NT2/D1 (cell line): ENCODE measurements around the gene ZDHHC22.

ENCODE experiments used
- DNase-seq: peaks from one replicate; pipeline ENCODE4 v3.0.0-alpha.2; 2011; ENCODE audit warnings: low read depth, low spot score
- H3K27me3 ChIP-seq: 2 replicates; pipeline ENCODE4 v1.6.0; 2011; ENCODE audit warnings: mild to moderate bottlenecking; ENCODE audit not compliant: insufficient read length, insufficient read depth
- H3K36me3 ChIP-seq: 2 replicates; pipeline ENCODE4 v1.6.1; 2011; ENCODE audit warnings: mild to moderate bottlenecking, low read length, mixed read lengths; ENCODE audit not compliant: insufficient read depth, insufficient read length
- H3K4me1 ChIP-seq: 2 replicates; pipeline ENCODE4 v1.5.1; 2011; ENCODE audit not compliant: insufficient read depth, insufficient read length
- H3K4me3 ChIP-seq: 2 replicates; pipeline ENCODE4 v1.5.1; 2011; ENCODE audit warnings: low read depth; ENCODE audit not compliant: insufficient read length
- H3K9ac ChIP-seq: 2 replicates; pipeline ENCODE4 v1.6.0; 2011; ENCODE audit warnings: low read depth; ENCODE audit not compliant: insufficient read length
- H3K9me3 ChIP-seq: 2 replicates; pipeline ENCODE4 v1.5.1; 2011; ENCODE audit warnings: mild to moderate bottlenecking, low read length; ENCODE audit not compliant: insufficient read depth
- SUZ12 ChIP-seq: IDR thresholded peaks from 2 replicates; pipeline ENCODE4 v1.6.1; 2011; ENCODE audit not compliant: insufficient read length, insufficient read depth; ENCODE audit errors: extremely low read depth
- YY1 ChIP-seq: IDR thresholded peaks from 2 replicates; pipeline ENCODE4 v1.6.1; 2011; ENCODE audit not compliant: insufficient read length, insufficient read depth
- ZNF274 ChIP-seq: IDR thresholded peaks from 2 replicates; pipeline ENCODE4 v1.6.1; 2011; ENCODE audit warnings: mild to moderate bottlenecking, low read depth, low read length

The ZDHHC22 gene

DNA sequence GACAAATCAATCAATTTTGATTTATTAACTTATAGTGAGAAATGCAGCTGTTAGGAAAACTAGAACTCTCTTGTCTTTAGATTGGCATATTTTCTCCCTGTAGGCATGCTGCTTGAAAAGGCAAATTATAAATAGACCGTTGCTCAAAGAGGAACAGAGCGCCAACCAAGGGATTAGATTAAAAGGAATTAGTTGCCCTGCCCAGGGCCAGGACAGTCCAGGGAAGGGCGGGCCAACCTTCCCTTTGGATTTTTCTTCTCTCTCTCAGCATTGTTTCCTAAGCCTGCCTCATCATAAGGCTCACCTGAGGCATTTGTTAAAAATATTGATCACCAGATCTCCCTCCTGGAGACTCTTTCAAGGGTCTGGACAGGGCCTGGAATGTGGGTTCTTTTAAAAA, 34.9 kb downstream of the ZDHHC22 start:
- H3K9me3 ChIP-seq = no peaks in the 10 kb centered on the region
- no peak for DNase-seq
- peaks cover 48% of the 10 kb centered on the region for H3K36me3 ChIP-seq

DNA sequence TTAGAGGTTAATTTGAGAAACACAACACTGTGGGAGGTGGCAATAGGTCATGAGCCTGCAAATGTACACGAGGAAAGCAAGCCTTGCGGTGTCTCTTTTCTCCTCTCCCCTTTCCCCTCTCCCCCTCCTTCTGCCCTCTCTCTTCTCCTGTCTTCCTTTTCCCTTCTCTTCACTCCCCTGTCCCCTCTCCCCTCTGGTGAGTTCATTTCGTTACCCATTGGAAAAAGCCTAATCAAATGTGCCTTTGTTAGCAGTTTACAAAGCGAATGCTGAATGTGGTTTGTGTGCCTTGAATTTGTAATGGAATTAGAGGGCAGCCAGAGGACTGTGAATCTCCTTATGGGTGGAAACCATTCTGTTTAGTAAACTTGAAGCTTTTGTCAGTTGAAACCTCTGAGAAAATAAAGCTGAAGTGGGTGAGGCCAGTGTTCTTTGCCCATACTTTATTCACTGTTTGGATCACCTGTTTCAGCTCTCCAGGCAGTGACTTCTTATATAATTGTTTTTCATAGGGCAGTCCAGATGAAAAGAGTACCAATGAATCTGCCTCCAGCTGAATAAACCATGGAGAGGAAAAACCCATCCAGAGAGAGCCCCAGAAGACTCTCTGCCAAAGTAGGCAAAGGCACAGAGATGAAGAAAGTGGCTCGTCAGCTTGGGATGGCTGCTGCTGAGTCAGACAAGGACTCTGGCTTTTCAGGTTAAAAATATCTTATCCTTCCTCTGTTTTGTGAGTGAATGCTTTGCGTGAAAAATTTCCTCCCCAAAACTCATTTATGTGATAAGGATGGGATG, 36.2 kb downstream of the ZDHHC22 start:
- H3K36me3 ChIP-seq = peaks cover 45% of the 10 kb centered on the region
- H3K9me3 ChIP-seq = no peaks in the 10 kb centered on the region
- no peaks in the 10 kb centered on the region for H3K27me3 ChIP-seq
- no peak overlapping the region for H3K4me3 ChIP-seq
- H3K9ac ChIP-seq = peak overlapping the region; percentile 17
- TF ChIP-seq YY1 (no peak), ZNF274 (no peak), SUZ12 (no peak)
- H3K4me1 ChIP-seq = peaks cover 3% of the 10 kb centered on the region
- DNase-seq = no peak

More for the DNA sequence above, 34.9 kb downstream of the ZDHHC22 start:
- no peak for TF ChIP-seq SUZ12
- TF ChIP-seq ZNF274 = no peak
- no peak for TF ChIP-seq YY1
- Histone ChIP-seq H3K4me3 (no peak overlapping the region), H3K27me3 (no peaks in the 10 kb centered on the region), H3K4me1 (peaks cover 3% of the 10 kb centered on the region), H3K9ac (no peak overlapping the region)

DNA sequence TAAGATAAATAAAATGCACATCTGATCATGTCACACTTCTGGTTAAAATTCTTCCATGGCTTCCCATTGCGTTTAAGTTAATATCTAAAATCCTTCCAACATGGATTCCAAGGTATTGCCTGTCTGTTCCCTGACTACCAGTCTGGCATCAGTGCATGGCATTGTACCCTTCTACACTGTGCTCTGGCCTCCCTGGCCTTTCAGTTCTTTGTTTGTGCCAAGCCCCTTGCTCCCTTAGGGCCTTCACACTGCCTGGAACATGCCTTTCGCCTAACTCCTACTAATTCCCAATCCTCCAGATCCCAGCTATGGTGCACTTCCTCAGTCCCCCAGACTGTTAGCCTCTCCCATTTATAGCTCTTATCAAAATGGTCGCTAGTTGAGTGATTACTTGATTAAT, 37.2 kb downstream of the ZDHHC22 start:
- Histone ChIP-seq H3K36me3 (peaks cover 37% of the 10 kb centered on the region), H3K4me1 (peaks cover 3% of the 10 kb centered on the region), H3K9ac (no peak overlapping the region), H3K9me3 (no peaks in the 10 kb centered on the region), H3K27me3 (no peaks in the 10 kb centered on the region), H3K4me3 (no peak overlapping the region)
- DNase-seq = no peak
- TF ChIP-seq YY1 = no peak
- no peak for TF ChIP-seq SUZ12
- TF ChIP-seq ZNF274 = no peak

DNA sequence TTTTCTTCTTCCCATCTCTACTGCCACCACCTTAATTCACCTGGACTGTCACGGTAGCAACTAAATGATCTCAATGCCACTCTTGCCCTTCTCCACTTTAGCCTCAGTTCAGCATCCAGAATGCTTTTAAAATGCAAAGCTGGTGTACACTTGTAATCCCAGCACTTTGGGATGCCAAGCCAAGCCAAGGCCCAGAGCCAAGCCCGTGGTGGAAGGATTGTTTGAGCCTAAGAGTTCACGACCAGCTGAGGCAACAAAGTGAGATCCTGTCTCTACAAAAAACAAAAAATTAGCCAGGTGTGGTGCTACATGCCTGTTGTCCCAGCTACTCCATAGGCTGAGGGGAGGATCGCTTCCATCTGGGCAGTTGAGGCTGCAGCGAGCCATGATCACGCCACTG, 37.6 kb downstream of the ZDHHC22 start:
- Histone ChIP-seq H3K9ac (no peak overlapping the region), H3K27me3 (no peaks in the 10 kb centered on the region), H3K36me3 (peaks cover 36% of the 10 kb centered on the region), H3K9me3 (no peaks in the 10 kb centered on the region), H3K4me3 (no peak overlapping the region), H3K4me1 (peaks cover 3% of the 10 kb centered on the region)
- TF ChIP-seq SUZ12 (no peak), YY1 (no peak), ZNF274 (no peak)
- DNase-seq = no peak

DNA sequence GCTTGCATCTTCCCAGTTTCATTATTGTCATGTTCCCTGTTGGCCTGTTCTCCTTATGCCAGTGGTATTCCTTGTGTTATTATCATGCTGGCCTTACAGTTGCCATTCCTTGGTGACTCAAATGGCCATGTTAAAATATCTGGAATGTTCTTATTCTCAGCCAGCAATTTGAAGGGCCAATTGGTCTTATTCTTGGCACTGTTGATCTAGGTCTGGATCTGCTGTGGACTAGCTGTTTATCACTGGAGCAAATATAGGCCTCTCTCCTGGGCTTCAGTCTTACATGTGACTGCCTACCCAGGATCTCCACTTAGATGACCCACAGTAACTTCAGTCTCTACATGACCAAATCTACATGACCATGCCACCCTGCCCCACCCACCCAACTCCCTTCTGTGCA, 38.1 kb downstream of the ZDHHC22 start:
- no peak overlapping the region for H3K9ac ChIP-seq
- no peak for TF ChIP-seq SUZ12
- TF ChIP-seq ZNF274 = no peak
- no peak for TF ChIP-seq YY1
- DNase-seq = no peak
- H3K4me1 ChIP-seq = peaks cover 3% of the 10 kb centered on the region
- no peak overlapping the region for H3K4me3 ChIP-seq
- no peaks in the 10 kb centered on the region for H3K27me3 ChIP-seq
- no peaks in the 10 kb centered on the region for H3K9me3 ChIP-seq
- peaks cover 33% of the 10 kb centered on the region for H3K36me3 ChIP-seq

DNA sequence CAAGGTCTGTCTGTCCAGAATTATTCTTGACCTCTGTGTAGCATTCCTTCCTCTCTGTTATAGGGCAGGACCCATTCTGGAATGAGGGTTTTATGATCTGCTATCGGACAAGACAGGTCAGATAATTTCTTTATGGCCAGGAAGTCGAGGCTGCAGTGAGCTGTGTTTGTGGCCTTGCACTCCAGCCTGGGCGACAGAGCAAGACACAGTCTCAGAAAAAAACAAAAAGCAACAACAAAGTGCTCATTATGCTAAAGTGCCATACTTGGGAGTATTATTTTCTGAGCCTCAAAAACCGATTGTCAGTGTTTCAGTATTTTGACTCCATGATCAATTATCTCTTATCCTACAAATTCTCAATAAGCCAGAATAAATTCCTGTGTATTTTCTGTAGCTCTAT, 39.4 kb downstream of the ZDHHC22 start:
- H3K9me3 ChIP-seq = no peaks in the 10 kb centered on the region
- no peak for TF ChIP-seq SUZ12
- no peak for TF ChIP-seq ZNF274
- no peak for TF ChIP-seq YY1
- no peak overlapping the region for H3K4me3 ChIP-seq
- no peaks in the 10 kb centered on the region for H3K27me3 ChIP-seq
- peaks cover 22% of the 10 kb centered on the region for H3K36me3 ChIP-seq
- no peak overlapping the region for H3K9ac ChIP-seq
- H3K4me1 ChIP-seq = peaks cover 3% of the 10 kb centered on the region
- no peak for DNase-seq

DNA sequence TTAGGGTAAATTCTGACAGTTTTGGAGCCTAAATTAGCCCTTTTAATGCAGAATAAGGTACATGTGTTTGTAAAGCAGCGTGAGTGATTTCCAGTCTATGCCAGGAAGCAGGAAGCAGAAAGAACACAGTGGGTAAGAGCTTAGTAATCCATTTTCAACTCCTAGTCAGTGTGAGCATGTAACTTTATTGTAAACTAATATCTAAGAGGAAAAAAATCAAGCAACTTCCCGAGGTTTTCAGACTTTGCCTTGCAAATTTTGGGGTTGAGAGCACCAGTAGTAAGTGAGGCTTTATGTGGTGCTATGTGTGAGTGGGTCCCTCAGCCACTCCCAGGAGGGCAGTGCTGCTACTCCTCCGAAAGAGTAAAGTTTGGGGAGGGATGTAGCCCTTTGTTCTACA, 40.6 kb downstream of the ZDHHC22 start:
- TF ChIP-seq SUZ12 (no peak), YY1 (no peak), ZNF274 (no peak)
- no peak overlapping the region for H3K9ac ChIP-seq
- H3K4me1 ChIP-seq = peaks cover 3% of the 10 kb centered on the region
- peaks cover 10% of the 10 kb centered on the region for H3K36me3 ChIP-seq
- H3K4me3 ChIP-seq = no peak overlapping the region
- no peaks in the 10 kb centered on the region for H3K9me3 ChIP-seq
- no peak for DNase-seq
- no peaks in the 10 kb centered on the region for H3K27me3 ChIP-seq
